Stomach (tissue), 9 donors: ENCODE measurements around the gene RANBP10. TPM values are rescaled to one million over a fixed set of nuclear protein-coding genes. Genes with fewer than 3 reads are reported as not detected.

Source experiments
- DNase-seq, 2 donors: peaks; one replicate each; pipeline versions ENCODE4 v3.0.0 to v3.0.0-alpha.2; 2013 to 2019
- H3K27ac ChIP-seq, 5 donors: fragments of 200-600 bp in 4 of 5; sonication (generic) in 4 of 5; one replicate each; pipeline ENCODE4 v1.5.1; 2013 to 2019; ENCODE audit warnings: mild to moderate bottlenecking in 1 of 5, moderate library complexity in 1 of 5
- H3K27me3 ChIP-seq, 3 donors: fragments of 200-600 bp; sonication (generic); one replicate each; pipeline ENCODE4 v1.5.1; 2017 to 2019; ENCODE audit warnings: mixed run types in 1 of 3
- H3K36me3 ChIP-seq, 4 donors: fragments of 200-600 bp; sonication (generic); 1 replicate in 3 of 4; 2 replicates in 1 of 4; pipeline ENCODE4 v1.5.1; 2016 to 2019
- H3K4me1 ChIP-seq, 4 donors: fragments of 200-600 bp; sonication (generic); one replicate each; pipeline ENCODE4 v1.5.1; 2016 to 2019
- H3K4me3 ChIP-seq, 4 donors: fragments of 200-600 bp; sonication (generic) in 3 of 4; one replicate each; pipeline ENCODE4 v1.5.1; 2016 to 2019; ENCODE audit warnings: mild to moderate bottlenecking in 1 of 4
- H3K9me3 ChIP-seq, 4 donors: fragments of 200-600 bp; sonication (generic); one replicate each; pipeline ENCODE4 v1.5.1; 2016 to 2019
- CTCF ChIP-seq, 7 experiments: fragments of 450-650 bp in 4 of 7; fragments of 200-600 bp in 3 of 7; sonication (generic) in 3 of 7; IDR thresholded peaks; one replicate each; pipeline ENCODE4 v1.5.1; 2016 to 2019; ENCODE audit warnings: antibody characterized with exemption in 7 of 7, control low read depth in 2 of 7, mild to moderate bottlenecking in 1 of 7
- EP300 ChIP-seq: sonication (generic); formaldehyde crosslinking; IDR thresholded peaks from one replicate; pipeline ENCODE4 v1.6.1; 2017; ENCODE audit warnings: antibody characterized with exemption
- POLR2A ChIP-seq, 4 donors: fragments of 450-650 bp; IDR thresholded peaks; one replicate each; pipeline ENCODE4 v1.6.1; 2016; ENCODE audit warnings: antibody characterized with exemption in 4 of 4, control low read depth in 2 of 4, mild to moderate bottlenecking in 1 of 4, moderate library complexity in 1 of 4
- POLR2AphosphoS5 ChIP-seq, 3 donors: sonication (generic); formaldehyde crosslinking; IDR thresholded peaks; one replicate each; pipeline ENCODE4 v1.6.1; 2016; ENCODE audit warnings: antibody characterized with exemption in 3 of 3
- WGBS, 5 donors: extraction: QIAGEN DNeasy Blood & Tissue Kit in 3 of 5; methylation state at CpG; one replicate each; pipeline versions ENCODE4 v1.1.5 to v1.1.7; 2013 to 2018; 5-methylcytosine and 5-hydroxymethylcytosine counted together
- intact Hi-C: fragments of 100-400 bp; cut with DNase I; formaldehyde crosslinking; loops from one replicate; pipeline ENCODE4 v1.15.1; 2023; ENCODE audit warnings: low total_unique reads
- polyA plus RNA-seq, 3 donors: library from polyadenylated mRNA; stranded (reverse); fragments of 200-250 nt; gene quantifications; one replicate each; pipeline ENCODE4 v1.2.3, GENCODE V29; 2013
- total RNA-seq, 5 donors: library from RNA; depleted of rRNA; stranded (reverse); fragments of >200 nt; gene quantifications; one replicate each; pipeline versions ENCODE4 v1.1.0 to v1.2.3, GENCODE V29; 2014 to 2016
- donor health status: healthy with polysubstance abuse.
- donor health status: Bipolar disorder and iron deficiency.
- donor health status: healthy.

RANBP10 gene
- total and polyA plus RNA-seq, 8 donors: 2.9 to 37.3 (median 8.0) TPM

DNA sequence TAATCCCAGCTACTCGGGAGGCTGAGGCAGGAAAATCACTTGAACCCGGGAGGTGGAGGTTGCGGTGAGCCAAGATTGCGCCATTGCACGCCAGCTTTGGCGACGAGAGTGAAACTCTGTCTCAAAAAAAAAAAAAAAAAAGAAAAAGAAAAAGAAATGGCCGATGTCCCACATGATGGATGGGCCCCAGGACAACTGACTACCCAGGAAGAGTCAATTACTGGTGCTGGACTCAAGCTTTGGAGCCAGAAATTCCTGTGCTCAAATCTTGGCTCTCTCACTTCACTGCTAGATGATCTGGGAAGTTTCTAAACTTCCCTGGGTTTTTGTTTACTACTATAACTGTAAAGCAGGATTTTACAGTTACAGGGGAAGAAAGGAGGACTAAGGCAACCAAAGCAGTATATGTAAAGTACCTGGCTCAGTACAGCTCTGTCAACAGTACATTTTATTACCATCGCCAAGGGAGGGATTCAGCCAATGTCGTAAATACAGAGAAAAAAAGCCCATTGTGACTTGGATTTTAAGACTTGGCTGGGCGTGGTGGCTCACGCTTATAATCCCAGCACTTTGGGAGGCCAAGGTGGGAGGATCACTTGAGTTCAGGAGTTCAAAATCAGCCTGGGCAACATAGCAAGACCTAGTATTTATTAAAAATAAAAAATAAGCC, 127.9 kb downstream of the RANBP10 start:
- no peak overlapping the region for H3K4me3 ChIP-seq

DNA sequence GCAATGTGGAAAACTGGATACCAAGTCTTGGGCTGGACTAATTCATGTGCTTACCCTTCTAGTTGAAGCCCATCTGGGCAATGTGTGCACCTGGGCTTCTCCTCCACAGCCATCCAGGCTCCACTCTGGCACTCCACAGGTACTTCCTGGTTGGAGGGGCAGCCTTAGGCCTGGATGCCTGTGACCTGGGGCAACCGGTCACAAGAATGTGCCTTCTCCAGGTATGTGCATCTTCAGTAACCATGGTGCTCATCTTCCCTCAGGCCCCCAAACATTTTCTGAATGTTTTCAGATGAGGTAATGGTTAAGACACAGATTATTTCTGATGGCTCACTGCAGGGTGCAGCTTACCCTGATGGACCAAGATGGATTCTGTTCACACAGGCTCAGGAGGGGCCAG, 128.6 kb downstream of the RANBP10 start:
- no peak overlapping the region for H3K4me3 ChIP-seq
- no peaks in the 10 kb centered on the region for H3K9me3 ChIP-seq
- no peak for TF ChIP-seq POLR2A (IDR thresholded peaks at IDR 0.05)
- TF ChIP-seq CTCF (IDR thresholded peaks at IDR 0.05): no peak
- no peak for TF ChIP-seq EP300
- no peak for TF ChIP-seq POLR2AphosphoS5 (IDR thresholded peaks at IDR 0.05)
- no peaks in the 10 kb centered on the region for H3K27me3 ChIP-seq
- H3K36me3 ChIP-seq: peaks cover 4 to 42% (median 21%) of the 10 kb centered on the region in 4 donors
- DNase-seq: no peak
- WGBS, 5 donors: 89 to 100% (median 92%) methylated on average over 1 of the region's 1 CpG
- intact Hi-C loops: no loop called here
- H3K4me1 ChIP-seq: peaks cover 21 to 31% (median 25%) of the 10 kb centered on the region in 4 donors
- no peak overlapping the region for H3K27ac ChIP-seq

More for the DNA sequence above, 127.9 kb downstream of the RANBP10 start:
- TF ChIP-seq POLR2A (IDR thresholded peaks at IDR 0.05) (no peak), CTCF (IDR thresholded peaks at IDR 0.05) (no peak), EP300 (no peak), POLR2AphosphoS5 (IDR thresholded peaks at IDR 0.05) (no peak)
- 80 to 83% (median 81%) methylated on average over 12 of the region's 12 CpGs for WGBS, 5 donors
- Histone ChIP-seq H3K27me3 (no peaks in the 10 kb centered on the region), H3K36me3 (peaks cover 4 to 49% (median 29%) of the 10 kb centered on the region in 4 donors), H3K27ac (peak overlapping the region in 1 of 5 donors; percentile 41), H3K9me3 (no peaks in the 10 kb centered on the region), H3K4me1 (peaks cover 14 to 23% (median 18%) of the 10 kb centered on the region in 4 donors)
- DNase-seq: peak in 1 of 2 donors; percentile 42
- intact Hi-C loops: no loop called here

GRCh38 chr16:67676939-67677338, 129.4 kb downstream of the RANBP10 start:
- no peak for DNase-seq
- Histone ChIP-seq H3K36me3 (peaks cover 4 to 34% (median 16%) of the 10 kb centered on the region in 4 donors), H3K4me1 (peaks cover 21 to 38% (median 30%) of the 10 kb centered on the region in 4 donors), H3K27me3 (no peaks in the 10 kb centered on the region), H3K9me3 (no peaks in the 10 kb centered on the region), H3K27ac (peak overlapping the region in 1 of 5 donors; percentile 23), H3K4me3 (no peak overlapping the region)
- no peak for TF ChIP-seq CTCF (IDR thresholded peaks at IDR 0.05)
- no peak for TF ChIP-seq EP300
- WGBS, 5 donors: 66 to 78% (median 70%) methylated on average over 8 of the region's 8 CpGs
- intact Hi-C loops: no loop called here

GRCh38 chr16:67676516-67676915, 129.8 kb downstream of the RANBP10 start:
- DNase-seq: no peak
- WGBS, 5 donors: 45 to 60% (median 54%) methylated on average over 4 of the region's 4 CpGs
- Histone ChIP-seq H3K9me3 (no peaks in the 10 kb centered on the region), H3K27me3 (no peaks in the 10 kb centered on the region), H3K4me3 (no peak overlapping the region), H3K27ac (peak overlapping the region in 1 of 5 donors; percentile 23), H3K4me1 (peaks cover 21 to 38% (median 30%) of the 10 kb centered on the region in 4 donors), H3K36me3 (peaks cover 4 to 32% (median 16%) of the 10 kb centered on the region in 4 donors)
- TF ChIP-seq CTCF (IDR thresholded peaks at IDR 0.05) (no peak), POLR2AphosphoS5 (IDR thresholded peaks at IDR 0.05) (no peak)
- intact Hi-C loops: no loop called here
